HG03159 (cell line): ENCODE measurements around the gene PDGFRA.
A peak's percentile ranks its signal among the peaks of the same experiment; 100 is the strongest.
"Not testable (repeated sequence)": the region's sequence is repeated elsewhere in the genome, so short reads cannot be mapped to it uniquely, and the experiment has no call there.

Experiments used
- ATAC-seq: cut with Tn5 transposase; IDR thresholded peaks from one replicate; pipeline ENCODE4 v1.9.1; 2021; ENCODE audit warnings: mild to moderate bottlenecking, moderate library complexity; ENCODE audit not compliant: unreplicated experiment

Gene PDGFRA

DNA sequence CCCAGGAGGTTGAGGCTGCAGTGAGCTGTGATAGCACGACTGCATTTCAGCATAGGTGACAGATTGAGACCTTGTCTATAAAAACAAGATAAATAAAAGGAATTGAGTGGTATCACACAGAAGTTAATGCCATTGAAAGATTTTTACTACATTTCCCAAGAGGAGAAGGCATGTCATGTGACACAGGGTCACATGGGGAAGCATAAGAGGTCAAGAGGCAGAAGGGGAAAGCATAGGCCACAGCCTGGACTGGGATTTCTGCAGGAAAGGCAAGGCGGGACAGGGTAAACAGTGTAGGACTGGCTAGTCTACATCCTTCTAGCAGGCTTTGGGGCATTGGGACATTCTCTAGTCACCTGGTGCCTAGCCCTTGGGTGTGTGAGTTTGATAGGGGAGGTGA, 88.6 kb downstream of the PDGFRA start:
- ATAC-seq: no peak

- ATAC-seq: no peak
These were observed 89.8 kb downstream of the PDGFRA start for GRCh38 chr4:54318904-54319303.

DNA sequence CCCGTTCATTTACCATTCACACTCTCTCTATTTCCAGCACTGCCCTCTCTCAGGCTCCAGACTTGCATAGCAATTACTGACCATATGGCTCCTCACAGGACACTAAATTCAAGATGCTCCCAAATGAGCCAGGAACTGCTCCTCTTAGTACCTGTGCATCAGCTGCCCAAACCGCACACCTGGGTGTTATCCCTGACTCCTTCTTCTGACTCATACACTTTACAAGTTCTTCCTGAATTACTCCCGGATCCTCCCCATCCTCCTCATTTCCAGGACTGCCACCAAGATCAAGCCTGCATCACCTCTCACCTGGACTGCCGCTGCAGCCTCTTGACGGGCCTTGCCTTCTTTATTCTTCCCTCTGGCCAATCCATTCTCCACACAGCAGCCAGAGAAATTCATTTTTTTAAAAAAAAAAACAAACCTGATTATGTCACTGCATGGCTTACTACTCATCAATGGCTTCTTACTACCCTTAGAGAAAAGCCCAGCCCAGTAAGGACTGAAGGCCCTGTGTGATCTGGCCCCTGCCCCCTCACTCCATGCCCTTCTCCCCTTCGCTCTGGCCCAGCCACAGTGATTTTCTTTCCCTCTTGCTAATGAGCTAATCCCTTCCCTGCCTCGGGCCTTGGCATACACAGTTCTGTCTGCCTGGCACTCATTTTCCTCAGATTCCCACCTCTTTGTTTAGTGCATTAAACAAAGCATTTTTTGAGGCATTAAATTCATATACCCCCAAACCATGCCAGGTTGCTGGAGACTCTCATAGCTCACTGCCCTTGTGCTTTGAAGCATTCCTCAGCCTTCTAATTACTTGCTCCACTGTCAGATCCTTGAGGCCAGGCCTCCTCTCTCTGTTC, 92.0 kb downstream of the PDGFRA start:
- no peak for ATAC-seq

DNA sequence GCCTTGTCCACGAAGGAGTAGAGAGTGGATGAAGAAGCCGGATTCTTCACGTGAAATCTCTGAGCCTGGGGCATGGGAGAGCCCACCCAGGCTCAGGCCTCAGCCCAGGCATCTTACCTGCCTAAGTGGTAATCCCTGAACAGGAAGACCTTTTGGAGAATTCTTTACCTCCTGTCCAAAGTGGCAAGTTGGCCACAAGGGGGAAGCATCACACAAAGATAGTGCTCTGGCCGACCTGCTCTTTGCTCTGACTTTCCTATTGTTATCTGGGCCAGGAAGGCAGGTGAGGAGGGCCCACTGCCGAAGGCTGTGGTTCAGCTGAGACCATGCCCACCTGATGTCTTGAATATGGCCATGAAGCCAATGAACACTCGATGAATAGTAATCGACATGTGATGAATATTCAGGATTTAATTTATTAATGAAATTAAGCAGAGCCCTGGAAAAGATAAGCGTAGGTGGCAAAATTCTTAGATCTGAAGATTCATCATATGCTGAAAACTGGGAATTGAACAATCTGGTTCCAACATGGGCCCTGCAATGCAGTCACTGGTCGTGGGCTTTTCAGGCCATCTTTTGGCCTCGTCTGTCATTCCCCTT, 93.8 kb downstream of the PDGFRA start:
- peak; percentile 79 for ATAC-seq

DNA sequence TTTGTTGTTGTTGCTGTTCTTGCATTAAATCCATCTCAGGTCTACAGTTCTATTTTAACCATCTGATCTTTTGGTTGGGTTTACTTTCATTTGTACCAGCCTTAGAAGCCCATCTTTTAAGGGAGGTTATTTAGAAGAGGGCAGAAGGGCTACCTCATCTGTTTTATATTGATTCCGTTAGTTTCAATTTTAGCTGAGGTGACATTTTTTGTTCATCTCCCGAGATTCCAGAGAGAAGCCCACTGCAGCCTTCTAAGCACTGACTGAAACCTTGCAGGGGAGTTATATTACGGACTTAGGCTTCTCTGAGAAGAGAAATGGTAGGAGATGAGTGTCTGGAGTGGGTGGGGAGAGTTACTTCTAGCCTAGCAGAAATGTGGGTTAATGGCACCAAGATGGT, 101.8 kb downstream of the PDGFRA start:
- ATAC-seq: no peak

- no peak for ATAC-seq
These were observed 103.4 kb downstream of the PDGFRA start for GRCh38 chr4:54332542-54332941.

DNA sequence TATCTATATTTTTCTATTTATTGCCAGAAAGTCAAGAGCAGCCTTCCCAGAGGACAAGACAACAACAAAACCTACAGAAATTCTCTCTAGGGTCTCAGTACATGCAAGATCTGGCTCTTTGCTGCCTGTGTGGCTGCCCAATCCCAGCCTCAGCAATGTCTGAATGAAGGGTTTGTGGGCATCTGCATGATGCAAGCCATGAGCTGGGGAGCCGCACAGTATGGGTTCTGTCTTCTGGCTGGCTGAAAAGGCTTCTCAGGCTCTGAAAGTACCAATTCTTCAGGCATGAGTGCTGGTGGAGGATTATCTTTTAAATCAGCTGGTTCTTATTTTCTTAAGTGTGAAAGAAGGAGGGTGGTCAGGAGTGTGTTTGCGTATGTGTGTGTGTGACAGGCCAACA, 104.6 kb downstream of the PDGFRA start:
- ATAC-seq: no peak

- ATAC-seq: not testable (repeated sequence)
These were observed 105.7 kb downstream of the PDGFRA start for GRCh38 chr4:54334769-54335168.

DNA sequence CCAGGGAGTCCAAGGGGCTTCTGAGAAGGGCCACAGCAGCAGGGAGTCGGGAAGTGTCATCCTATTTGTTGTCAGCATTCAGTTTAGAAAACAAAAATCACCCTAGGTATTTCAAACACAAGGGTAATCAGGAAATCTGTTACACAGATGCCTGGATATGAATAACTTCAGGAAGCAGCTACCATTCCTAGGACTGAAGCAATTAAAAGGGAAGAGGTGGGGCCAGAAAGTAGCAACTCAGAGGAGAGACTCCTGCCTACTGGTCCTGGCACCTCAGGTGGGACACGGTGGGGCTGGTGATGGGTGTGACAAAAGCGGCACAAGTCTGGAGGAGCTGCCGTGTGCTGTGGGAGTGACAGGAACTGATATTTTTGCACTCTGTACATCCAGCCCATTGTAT, 107.9 kb downstream of the PDGFRA start:
- no peak for ATAC-seq

GRCh38 chr4:54342067-54342466, 113.0 kb downstream of the PDGFRA start:
- not testable (repeated sequence) for ATAC-seq
